HepG2 (cell line): ENCODE results near the gene TBC1D10B. TPM values are rescaled to one million over a fixed set of nuclear protein-coding genes. Genes with fewer than 3 reads are reported as not detected.

Experiments
- CREM ChIP-seq, 2 experiments: sonication (generic) in 1 of 2; formaldehyde crosslinking in 1 of 2; IDR thresholded peaks; 2 replicates each; pipeline versions ENCODE4 v1.4.0 to v1.6.1; 2016 to 2020; ENCODE audit warnings: antibody characterized with exemption in 1 of 2, mild to moderate bottlenecking in 1 of 2, missing genetic modification reagents in 1 of 2
- DNMT3B ChIP-seq: conservative IDR thresholded peaks from 2 replicates; pipeline ENCODE4 v1.6.1; 2016; ENCODE audit warnings: missing biosample characterization, control low read depth
- ELF1 ChIP-seq: sonication (generic); formaldehyde crosslinking; IDR thresholded peaks from 2 replicates; pipeline ENCODE4 v1.4.0; 2020; ENCODE audit warnings: missing genetic modification reagents
- LCORL ChIP-seq, 2 experiments: fragments of 450-650 bp in 1 of 2; sonication (generic) in 1 of 2; formaldehyde crosslinking in 1 of 2; IDR thresholded peaks; 2 replicates each; pipeline versions ENCODE4 v1.5.0 to v1.6.1; 2017 to 2020; ENCODE audit warnings: antibody characterized with exemption in 1 of 2, missing genetic modification reagents in 1 of 2
- NCOA1 ChIP-seq: sonication (generic); formaldehyde crosslinking; IDR thresholded peaks from 2 replicates; pipeline ENCODE4 v1.9.0; 2021; ENCODE audit warnings: missing genetic modification reagents
- NFYC ChIP-seq: IDR thresholded peaks from 2 replicates; pipeline ENCODE4 v1.6.1; 2016; ENCODE audit warnings: missing genetic modification reagents, missing compliant biosample characterization
- PHF20 ChIP-seq: sonication (generic); formaldehyde crosslinking; IDR thresholded peaks from 2 replicates; pipeline ENCODE4 v1.5.0; 2020; ENCODE audit warnings: mild to moderate bottlenecking, missing genetic modification reagents
- RBM39 ChIP-seq: fragments of 200-400 bp; formaldehyde crosslinking; IDR thresholded peaks from one replicate; pipeline ENCODE4 v1.6.1; 2018; ENCODE audit warnings: antibody characterized with exemption, mild to moderate bottlenecking, low read depth, low read length; ENCODE audit not compliant: poor library complexity, severe bottlenecking
- SETDB1 ChIP-seq: sonication (generic); formaldehyde crosslinking; IDR thresholded peaks from 2 replicates; pipeline ENCODE4 v1.5.1; 2020; ENCODE audit warnings: missing genetic modification reagents, mild to moderate bottlenecking, borderline replicate concordance
- ZBTB38 ChIP-seq: sonication (generic); formaldehyde crosslinking; IDR thresholded peaks from 2 replicates; pipeline ENCODE4 v1.5.1; 2020; ENCODE audit warnings: mild to moderate bottlenecking, missing genetic modification reagents
- ZMAT5 ChIP-seq: sonication (generic); formaldehyde crosslinking; IDR thresholded peaks from 2 replicates; pipeline ENCODE4 v1.5.0; 2020; ENCODE audit warnings: mild to moderate bottlenecking, low read depth, missing genetic modification reagents, borderline replicate concordance
- ZNF121 ChIP-seq: sonication (generic); formaldehyde crosslinking; IDR thresholded peaks from 2 replicates; pipeline ENCODE4 v1.5.0; 2020; ENCODE audit warnings: mild to moderate bottlenecking, missing genetic modification reagents
- ZNF138 ChIP-seq: sonication (generic); formaldehyde crosslinking; IDR thresholded peaks from 2 replicates; pipeline ENCODE4 v1.5.0; 2020; ENCODE audit warnings: mild to moderate bottlenecking, low read depth, missing genetic modification reagents
- ZNF317 ChIP-seq: sonication (generic); formaldehyde crosslinking; IDR thresholded peaks from 2 replicates; pipeline ENCODE4 v1.5.0; 2020; ENCODE audit warnings: mild to moderate bottlenecking, missing genetic modification reagents
- ZNF563 ChIP-seq: sonication (generic); formaldehyde crosslinking; IDR thresholded peaks from 2 replicates; pipeline ENCODE4 v1.8.0; 2022; ENCODE audit warnings: mild to moderate bottlenecking, moderate library complexity, missing genetic modification reagents
- ZNF740 ChIP-seq: sonication (generic); formaldehyde crosslinking; IDR thresholded peaks from 2 replicates; pipeline ENCODE4 v1.4.0; 2020; ENCODE audit warnings: missing genetic modification reagents
- ZNF777 ChIP-seq: sonication (generic); formaldehyde crosslinking; IDR thresholded peaks from 2 replicates; pipeline ENCODE4 v1.4.0; 2020; ENCODE audit warnings: missing genetic modification reagents
- polyA plus RNA-seq, 8 experiments: library from polyadenylated mRNA; depleted of rRNA in 3 of 8; stranded (reverse) in 7 of 8; unstranded in 1 of 8; fragments of >200 nt; fragmentation: Illumina TruSeq in 4 of 8; extraction: Trizol in 4 of 8; gene quantifications; 2 replicates each; pipeline versions ENCODE4 v1.2.1 to v1.2.3, GENCODE V29; 2011 to 2016; ENCODE audit warnings: low read depth in 4 of 8, missing spikeins in 1 of 8, mixed read lengths in 1 of 8; ENCODE audit not compliant: insufficient read depth in 1 of 8
- total RNA-seq, 5 experiments: library from RNA; depleted of rRNA; stranded (reverse); fragments of >200 nt; fragmentation: Illumina TruSeq; extraction: Trizol; gene quantifications; 2 replicates each; pipeline ENCODE4 v1.2.3, GENCODE V29; 2016; ENCODE audit warnings: low read depth in 1 of 5
- TF ChIP-seq, protein P1 (sequence below): sonication (generic); formaldehyde crosslinking; IDR thresholded peaks from 2 replicates; pipeline ENCODE4 v1.5.1; 2020; ENCODE audit warnings: mild to moderate bottlenecking, missing genetic modification reagents, moderate library complexity
- TF ChIP-seq, protein P2 (sequence below): sonication (generic); formaldehyde crosslinking; IDR thresholded peaks from 2 replicates; pipeline ENCODE4 v1.5.0; 2020; ENCODE audit warnings: mild to moderate bottlenecking, missing genetic modification reagents
- TF ChIP-seq, protein P3 (sequence below): IDR thresholded peaks from 2 replicates; pipeline ENCODE4 v1.6.1; 2016; ENCODE audit warnings: missing compliant biosample characterization, missing genetic modification reagents, borderline replicate concordance

Gene TBC1D10B
- total and polyA plus RNA-seq, 2 of the 13 experiments (the other 11 are each of a cell fraction or from before 2014, with no cell fraction given): 15.7 to 24.8 TPM

GRCh38 chr16:30377812-30378235 lies 7.5 kb upstream of the TBC1D10B start (continued):
- TF ChIP-seq, protein P1, sequence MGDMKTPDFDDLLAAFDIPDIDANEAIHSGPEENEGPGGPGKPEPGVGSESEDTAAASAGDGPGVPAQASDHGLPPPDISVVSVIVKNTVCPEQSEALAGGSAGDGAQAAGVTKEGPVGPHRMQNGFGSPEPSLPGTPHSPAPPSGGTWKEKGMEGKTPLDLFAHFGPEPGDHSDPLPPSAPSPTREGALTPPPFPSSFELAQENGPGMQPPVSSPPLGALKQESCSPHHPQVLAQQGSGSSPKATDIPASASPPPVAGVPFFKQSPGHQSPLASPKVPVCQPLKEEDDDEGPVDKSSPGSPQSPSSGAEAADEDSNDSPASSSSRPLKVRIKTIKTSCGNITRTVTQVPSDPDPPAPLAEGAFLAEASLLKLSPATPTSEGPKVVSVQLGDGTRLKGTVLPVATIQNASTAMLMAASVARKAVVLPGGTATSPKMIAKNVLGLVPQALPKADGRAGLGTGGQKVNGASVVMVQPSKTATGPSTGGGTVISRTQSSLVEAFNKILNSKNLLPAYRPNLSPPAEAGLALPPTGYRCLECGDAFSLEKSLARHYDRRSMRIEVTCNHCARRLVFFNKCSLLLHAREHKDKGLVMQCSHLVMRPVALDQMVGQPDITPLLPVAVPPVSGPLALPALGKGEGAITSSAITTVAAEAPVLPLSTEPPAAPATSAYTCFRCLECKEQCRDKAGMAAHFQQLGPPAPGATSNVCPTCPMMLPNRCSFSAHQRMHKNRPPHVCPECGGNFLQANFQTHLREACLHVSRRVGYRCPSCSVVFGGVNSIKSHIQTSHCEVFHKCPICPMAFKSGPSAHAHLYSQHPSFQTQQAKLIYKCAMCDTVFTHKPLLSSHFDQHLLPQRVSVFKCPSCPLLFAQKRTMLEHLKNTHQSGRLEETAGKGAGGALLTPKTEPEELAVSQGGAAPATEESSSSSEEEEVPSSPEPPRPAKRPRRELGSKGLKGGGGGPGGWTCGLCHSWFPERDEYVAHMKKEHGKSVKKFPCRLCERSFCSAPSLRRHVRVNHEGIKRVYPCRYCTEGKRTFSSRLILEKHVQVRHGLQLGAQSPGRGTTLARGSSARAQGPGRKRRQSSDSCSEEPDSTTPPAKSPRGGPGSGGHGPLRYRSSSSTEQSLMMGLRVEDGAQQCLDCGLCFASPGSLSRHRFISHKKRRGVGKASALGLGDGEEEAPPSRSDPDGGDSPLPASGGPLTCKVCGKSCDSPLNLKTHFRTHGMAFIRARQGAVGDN (CRISPR knock-in tag): peak; percentile 81
- TF ChIP-seq LCORL (IDR thresholded peaks at IDR 0.05): no peak
- TF ChIP-seq LCORL (CRISPR knock-in tag; IDR thresholded peaks at IDR 0.05): 0 out of 2 replicates have a peak, but pooled peaks have one; percentile 50
- peak; percentile 27; the same call in 1 of the 2 replicates for TF ChIP-seq ZNF740 (CRISPR knock-in tag)
- peak; percentile 80 for TF ChIP-seq RBM39
- TF ChIP-seq ZNF138: 0 out of 2 replicates have a peak, but pooled peaks have one; percentile 25
- peak; percentile 68 for TF ChIP-seq CREM (IDR thresholded peaks at IDR 0.05)
- TF ChIP-seq CREM (CRISPR knock-in tag; IDR thresholded peaks at IDR 0.05): no peak
- TF ChIP-seq ELF1 (CRISPR knock-in tag): peak; percentile 51; the same call in 1 of the 2 replicates
- peak; percentile 33; the same call in 1 of the 2 replicates for TF ChIP-seq ZNF121 (CRISPR knock-in tag)
- TF ChIP-seq, protein P2, sequence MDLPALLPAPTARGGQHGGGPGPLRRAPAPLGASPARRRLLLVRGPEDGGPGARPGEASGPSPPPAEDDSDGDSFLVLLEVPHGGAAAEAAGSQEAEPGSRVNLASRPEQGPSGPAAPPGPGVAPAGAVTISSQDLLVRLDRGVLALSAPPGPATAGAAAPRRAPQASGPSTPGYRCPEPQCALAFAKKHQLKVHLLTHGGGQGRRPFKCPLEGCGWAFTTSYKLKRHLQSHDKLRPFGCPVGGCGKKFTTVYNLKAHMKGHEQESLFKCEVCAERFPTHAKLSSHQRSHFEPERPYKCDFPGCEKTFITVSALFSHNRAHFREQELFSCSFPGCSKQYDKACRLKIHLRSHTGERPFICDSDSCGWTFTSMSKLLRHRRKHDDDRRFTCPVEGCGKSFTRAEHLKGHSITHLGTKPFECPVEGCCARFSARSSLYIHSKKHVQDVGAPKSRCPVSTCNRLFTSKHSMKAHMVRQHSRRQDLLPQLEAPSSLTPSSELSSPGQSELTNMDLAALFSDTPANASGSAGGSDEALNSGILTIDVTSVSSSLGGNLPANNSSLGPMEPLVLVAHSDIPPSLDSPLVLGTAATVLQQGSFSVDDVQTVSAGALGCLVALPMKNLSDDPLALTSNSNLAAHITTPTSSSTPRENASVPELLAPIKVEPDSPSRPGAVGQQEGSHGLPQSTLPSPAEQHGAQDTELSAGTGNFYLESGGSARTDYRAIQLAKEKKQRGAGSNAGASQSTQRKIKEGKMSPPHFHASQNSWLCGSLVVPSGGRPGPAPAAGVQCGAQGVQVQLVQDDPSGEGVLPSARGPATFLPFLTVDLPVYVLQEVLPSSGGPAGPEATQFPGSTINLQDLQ (CRISPR knock-in tag): peak; percentile 52; the same call in 1 of the 2 replicates
- peak; percentile 60 for TF ChIP-seq ZNF777 (CRISPR knock-in tag)
- TF ChIP-seq SETDB1 (CRISPR knock-in tag): no peak
- TF ChIP-seq NFYC: no peak
- 0 out of 2 replicates have a peak, but pooled peaks have one; percentile 76 for TF ChIP-seq NCOA1
- peak; percentile 44; the same call in 1 of the 2 replicates for TF ChIP-seq ZNF317 (CRISPR knock-in tag)
- no peak for TF ChIP-seq ZMAT5
- TF ChIP-seq ZBTB38 (CRISPR knock-in tag): peak; percentile 43; the same call in 1 of the 2 replicates
- 0 out of 2 replicates have a peak, but pooled peaks have one; percentile 11 for TF ChIP-seq ZNF563
- no peak for TF ChIP-seq DNMT3B (CRISPR knock-in tag)
- TF ChIP-seq, protein P3, sequence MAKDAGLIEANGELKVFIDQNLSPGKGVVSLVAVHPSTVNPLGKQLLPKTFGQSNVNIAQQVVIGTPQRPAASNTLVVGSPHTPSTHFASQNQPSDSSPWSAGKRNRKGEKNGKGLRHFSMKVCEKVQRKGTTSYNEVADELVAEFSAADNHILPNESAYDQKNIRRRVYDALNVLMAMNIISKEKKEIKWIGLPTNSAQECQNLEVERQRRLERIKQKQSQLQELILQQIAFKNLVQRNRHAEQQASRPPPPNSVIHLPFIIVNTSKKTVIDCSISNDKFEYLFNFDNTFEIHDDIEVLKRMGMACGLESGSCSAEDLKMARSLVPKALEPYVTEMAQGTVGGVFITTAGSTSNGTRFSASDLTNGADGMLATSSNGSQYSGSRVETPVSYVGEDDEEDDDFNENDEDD: peak; percentile 34; the same call in 1 of the 2 replicates
- TF ChIP-seq PHF20: peak; percentile 77
